Lung (tissue), 12 donors: ENCODE data around the gene AMBRA1. TPM values are rescaled to one million over a fixed set of nuclear protein-coding genes. Genes with fewer than 3 reads are reported as not detected.

Experiments
- ATAC-seq: fragments of 200-7000 bp; cut with Tn5 transposase; one replicate; pipeline ENCODE4 v1.9.1; 2020; ENCODE audit warnings: moderate number of reproducible peaks; ENCODE audit not compliant: insufficient read depth, low FRiP score
- DNase-seq, 3 donors: peaks; one replicate each; pipeline ENCODE4 v3.0.0-alpha.2; 2013 to 2017
- H3K27ac ChIP-seq, 2 donors: one replicate each; pipeline ENCODE4 v1.5.1; 2013; ENCODE audit warnings: mild to moderate bottlenecking in 2 of 2, moderate library complexity in 2 of 2, control low read depth in 1 of 2, inconsistent platforms in 1 of 2, low read depth in 1 of 2, low read length in 1 of 2
- H3K27me3 ChIP-seq, 3 donors: one replicate each; pipeline ENCODE4 v1.5.1; 2013; ENCODE audit warnings: low read length in 2 of 3; ENCODE audit not compliant: control insufficient read depth in 3 of 3, insufficient read depth in 3 of 3
- H3K36me3 ChIP-seq, 4 donors: one replicate each; pipeline ENCODE4 v1.5.1; 2013; ENCODE audit warnings: low read length in 4 of 4, mild to moderate bottlenecking in 1 of 4, moderate library complexity in 1 of 4; ENCODE audit not compliant: control insufficient read depth in 4 of 4, insufficient read depth in 4 of 4
- H3K4me1 ChIP-seq, 5 donors: one replicate each; pipeline ENCODE4 v1.5.1; 2013; ENCODE audit warnings: low read length in 5 of 5, mild to moderate bottlenecking in 2 of 5, moderate library complexity in 1 of 5; ENCODE audit not compliant: control insufficient read depth in 5 of 5, insufficient read depth in 5 of 5
- H3K4me3 ChIP-seq: one replicate; pipeline ENCODE4 v1.5.1; 2013; ENCODE audit warnings: mild to moderate bottlenecking, control low read depth, moderate library complexity
- H3K9ac ChIP-seq, 2 donors: one replicate each; pipeline ENCODE4 v1.5.1; 2013; ENCODE audit warnings: low read length in 2 of 2, control low read depth in 1 of 2; ENCODE audit not compliant: insufficient read depth in 1 of 2
- H3K9me3 ChIP-seq, 4 donors: one replicate each; pipeline ENCODE4 v1.5.1; 2013; ENCODE audit warnings: low read length in 3 of 4, mild to moderate bottlenecking in 1 of 4, moderate library complexity in 1 of 4; ENCODE audit not compliant: control insufficient read depth in 4 of 4, insufficient read depth in 3 of 4
- WGBS, 2 donors: extraction: QIAGEN DNeasy Blood & Tissue Kit; methylation state at CpG; one replicate each; pipeline ENCODE4 v1.1.7; 2013; 5-methylcytosine and 5-hydroxymethylcytosine counted together
- polyA plus RNA-seq, 2 donors: library from polyadenylated mRNA; stranded (reverse); fragments of 200-250 nt; gene quantifications; one replicate each; pipeline ENCODE4 v1.2.1, GENCODE V29; 2013
- total RNA-seq, 2 donors: library from RNA; depleted of rRNA in 1 of 2; stranded (reverse); fragments of >200 nt in 1 of 2; gene quantifications; one replicate each; pipeline ENCODE4 v1.2.1, GENCODE V29; 2014 to 2021
- TF ChIP-seq, protein P1 (sequence below): IDR thresholded peaks from 2 replicates; pipeline ENCODE4 v1.5.1; 2012; ENCODE audit warnings: mild to moderate bottlenecking; ENCODE audit errors: control extremely low read depth, extremely low read depth
- donor health status: control.
- donor health status: control.
- donor health status: Bipolar disorder and iron deficiency.
- donor health status: healthy.
- donor health status: DM: yes; HTN: yes; CAD: no.

AMBRA1 gene
- total and polyA plus RNA-seq, 4 donors, result 7.4 to 41.2 (median 23.7) TPM

DNA sequence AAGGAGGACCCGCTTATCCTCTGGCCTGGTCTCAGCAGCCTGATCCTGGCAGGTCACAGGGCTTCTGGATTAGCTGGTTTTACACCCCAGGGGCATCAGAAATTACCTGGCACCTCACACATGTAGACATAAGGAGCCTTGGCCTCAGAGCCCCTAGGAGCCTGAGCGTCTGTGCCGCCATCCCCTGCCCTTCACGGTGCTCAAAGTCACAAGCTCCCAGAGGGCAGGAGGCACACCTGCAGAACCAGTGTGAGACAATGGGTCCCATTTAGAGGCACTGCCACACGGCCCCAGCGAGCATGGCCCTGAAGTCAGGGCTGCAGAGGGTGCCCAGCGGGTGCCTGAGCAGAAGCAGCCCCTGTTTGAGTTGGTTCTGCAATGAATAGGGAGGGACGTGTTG lies 242.7 kb downstream of the AMBRA1 start:
- Histone ChIP-seq H3K9ac (no peak overlapping the region), H3K9me3 (no peaks in the 10 kb centered on the region), H3K4me1 (peaks cover 3 to 33% (median 13%) of the 10 kb centered on the region in 5 donors), H3K36me3 (peaks cover 0 to 4% (median 0%) of the 10 kb centered on the region in 4 donors), H3K4me3 (no peak overlapping the region), H3K27me3 (peaks cover 0 to 5% (median 0%) of the 10 kb centered on the region in 3 donors), H3K27ac (no peak overlapping the region)
- WGBS, 2 donors, result 85 to 88% methylated on average over 8 of the region's 8 CpGs
- TF ChIP-seq, protein P1, sequence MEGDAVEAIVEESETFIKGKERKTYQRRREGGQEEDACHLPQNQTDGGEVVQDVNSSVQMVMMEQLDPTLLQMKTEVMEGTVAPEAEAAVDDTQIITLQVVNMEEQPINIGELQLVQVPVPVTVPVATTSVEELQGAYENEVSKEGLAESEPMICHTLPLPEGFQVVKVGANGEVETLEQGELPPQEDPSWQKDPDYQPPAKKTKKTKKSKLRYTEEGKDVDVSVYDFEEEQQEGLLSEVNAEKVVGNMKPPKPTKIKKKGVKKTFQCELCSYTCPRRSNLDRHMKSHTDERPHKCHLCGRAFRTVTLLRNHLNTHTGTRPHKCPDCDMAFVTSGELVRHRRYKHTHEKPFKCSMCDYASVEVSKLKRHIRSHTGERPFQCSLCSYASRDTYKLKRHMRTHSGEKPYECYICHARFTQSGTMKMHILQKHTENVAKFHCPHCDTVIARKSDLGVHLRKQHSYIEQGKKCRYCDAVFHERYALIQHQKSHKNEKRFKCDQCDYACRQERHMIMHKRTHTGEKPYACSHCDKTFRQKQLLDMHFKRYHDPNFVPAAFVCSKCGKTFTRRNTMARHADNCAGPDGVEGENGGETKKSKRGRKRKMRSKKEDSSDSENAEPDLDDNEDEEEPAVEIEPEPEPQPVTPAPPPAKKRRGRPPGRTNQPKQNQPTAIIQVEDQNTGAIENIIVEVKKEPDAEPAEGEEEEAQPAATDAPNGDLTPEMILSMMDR, result no peak
- ATAC-seq (no peak), DNase-seq (no peak)

DNA sequence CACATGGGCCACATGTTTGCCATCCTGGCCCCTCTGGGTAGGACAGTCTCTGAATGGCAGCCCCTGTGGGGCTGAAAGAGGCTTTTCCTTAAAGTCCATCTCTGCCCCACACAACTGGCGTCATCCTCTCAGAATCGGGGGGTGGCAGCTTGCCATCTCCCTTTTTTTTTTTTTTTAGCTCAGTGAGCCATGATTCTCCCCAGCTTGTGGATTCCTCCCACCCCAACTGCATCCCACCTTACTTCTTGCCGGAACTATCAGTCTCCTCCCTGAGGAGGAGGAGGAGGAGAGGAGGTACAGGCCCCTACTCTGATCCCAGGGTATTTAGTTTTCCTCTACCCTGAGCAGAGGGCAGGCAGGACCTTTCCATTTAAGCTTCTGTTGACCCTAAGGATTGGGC lies 243.1 kb downstream of the AMBRA1 start:
- peaks cover 3 to 33% (median 15%) of the 10 kb centered on the region in 5 donors for H3K4me1 ChIP-seq
- peaks cover 0 to 5% (median 0%) of the 10 kb centered on the region in 3 donors for H3K27me3 ChIP-seq
- DNase-seq (no peak), ATAC-seq (no peak)
- WGBS, 2 donors, result 59 to 63% methylated on average over 3 of the region's 3 CpGs
- peaks cover 0 to 4% (median 0%) of the 10 kb centered on the region in 4 donors for H3K36me3 ChIP-seq
- H3K27ac ChIP-seq, result no peak overlapping the region
- H3K9me3 ChIP-seq, result no peaks in the 10 kb centered on the region
- H3K9ac ChIP-seq, result no peak overlapping the region
- no peak overlapping the region for H3K4me3 ChIP-seq
- TF ChIP-seq, protein P1, result no peak

DNA sequence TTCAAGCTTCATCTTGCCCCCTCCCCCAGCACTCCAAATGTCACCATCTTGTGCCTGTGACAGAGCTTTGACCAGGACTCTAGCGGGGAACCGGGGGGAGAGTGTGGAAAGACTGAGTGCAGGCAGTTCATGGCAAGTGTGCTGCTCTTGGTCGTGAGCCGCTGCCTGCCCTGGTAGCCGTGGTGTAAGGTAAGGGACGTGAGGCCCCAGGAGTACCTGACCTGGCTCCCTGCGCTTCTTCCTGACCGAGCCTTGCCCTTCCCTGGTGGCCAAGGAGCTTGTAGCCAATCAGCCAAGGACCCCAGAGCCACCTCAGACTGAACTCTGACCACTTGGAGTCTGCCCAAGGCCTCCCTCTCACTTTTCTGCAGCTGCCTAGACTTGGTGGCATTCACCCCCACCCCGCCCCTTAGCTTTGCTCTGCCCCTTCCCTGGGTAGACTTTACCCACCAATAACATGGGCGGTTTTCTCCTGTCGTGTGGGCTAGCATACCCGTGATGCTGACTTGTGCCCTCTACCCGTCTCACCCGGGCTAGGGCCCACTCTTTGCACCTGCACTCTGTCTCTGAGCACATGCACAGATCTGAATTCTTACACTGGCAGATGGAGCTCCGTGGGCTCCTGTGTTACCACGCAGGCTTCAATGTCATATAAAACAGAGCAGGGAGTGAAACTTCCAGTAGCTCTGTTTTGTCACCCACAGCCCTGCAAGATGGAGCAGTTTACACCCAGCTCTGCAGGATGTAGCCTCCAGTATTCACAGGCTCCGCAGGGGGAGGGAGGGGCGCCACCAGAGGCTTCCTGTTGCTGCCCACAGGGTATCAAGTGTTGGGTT lies 245.0 kb downstream of the AMBRA1 start:
- TF ChIP-seq, protein P1, result no peak
- Histone ChIP-seq H3K4me3 (peak overlapping the region; percentile 67), H3K9ac (no peak overlapping the region), H3K36me3 (peaks cover 0 to 4% (median 0%) of the 10 kb centered on the region in 4 donors), H3K9me3 (no peaks in the 10 kb centered on the region), H3K27me3 (peaks cover 0 to 5% (median 0%) of the 10 kb centered on the region in 3 donors), H3K4me1 (peaks cover 3 to 32% (median 15%) of the 10 kb centered on the region in 5 donors), H3K27ac (peak overlapping the region in 1 of 2 donors; percentile 76)
- DNase-seq, result no peak
- 39 to 49% methylated on average over 18 of the region's 18 CpGs for WGBS, 2 donors
- no peak for ATAC-seq
